HG03565 (cell line): ENCODE measurements around the gene KIF26B.
"Not testable (repeated sequence)": the region's sequence is repeated elsewhere in the genome, so short reads cannot be mapped to it uniquely, and the experiment has no call there.

Source experiments
- ATAC-seq: cut with Tn5 transposase; IDR thresholded peaks from one replicate; pipeline ENCODE4 v1.9.1; 2021; ENCODE audit warnings: mild to moderate bottlenecking, moderate library complexity; ENCODE audit not compliant: unreplicated experiment

KIF26B gene

GRCh38 chr1:245687636-245688535 is 533.1 kb downstream of the KIF26B start:
- no peak for ATAC-seq

- ATAC-seq: no peak
Observed at GRCh38 chr1:245688536-245689453, 534.0 kb downstream of the KIF26B start.

GRCh38 chr1:245690156-245690690 is 535.4 kb downstream of the KIF26B start:
- ATAC-seq: no peak

- ATAC-seq: no peak
Observed at GRCh38 chr1:245690946-245691541, 536.3 kb downstream of the KIF26B start.

GRCh38 chr1:245691897-245692296 is 537.1 kb downstream of the KIF26B start:
- ATAC-seq: no peak

- ATAC-seq: no peak
Observed at GRCh38 chr1:245692318-245692717, 537.5 kb downstream of the KIF26B start.

GRCh38 chr1:245693116-245693793 is 538.5 kb downstream of the KIF26B start:
- no peak for ATAC-seq

GRCh38 chr1:245693941-245694752 is 539.4 kb downstream of the KIF26B start:
- ATAC-seq: no peak

GRCh38 chr1:245694753-245695195 is 540.0 kb downstream of the KIF26B start:
- ATAC-seq: no peak

- no peak for ATAC-seq
Observed at GRCh38 chr1:245695211-245695610, 540.4 kb downstream of the KIF26B start.

- ATAC-seq: not testable (repeated sequence)
Observed at GRCh38 chr1:245695701-245696100, 540.9 kb downstream of the KIF26B start.

GRCh38 chr1:245698116-245698515 is 543.3 kb downstream of the KIF26B start:
- ATAC-seq: no peak

GRCh38 chr1:245698860-245699259 is 544.1 kb downstream of the KIF26B start:
- no peak for ATAC-seq

- ATAC-seq: no peak
Observed at GRCh38 chr1:245700631-245701030, 545.8 kb downstream of the KIF26B start.

- ATAC-seq: no peak
Observed at GRCh38 chr1:245701631-245702030, 546.8 kb downstream of the KIF26B start.

GRCh38 chr1:245702346-245702745 is 547.6 kb downstream of the KIF26B start:
- no peak for ATAC-seq

GRCh38 chr1:245704341-245704740 is 549.6 kb downstream of the KIF26B start:
- ATAC-seq: no peak

- no peak for ATAC-seq
Observed at GRCh38 chr1:245704765-245705164, 550.0 kb downstream of the KIF26B start.

GRCh38 chr1:245707941-245708340 is 553.2 kb downstream of the KIF26B start:
- ATAC-seq: no peak
